AG08395 (cell line): ENCODE results near the gene PUS10.
"Not testable (repeated sequence)": the region's sequence is repeated elsewhere in the genome, so short reads cannot be mapped to it uniquely, and the experiment has no call there.

Source experiments
- DNase-seq: peaks from one replicate; pipeline ENCODE4 v3.0.0; 2012; ENCODE audit warnings: mixed read lengths, low spot score

PUS10 gene

DNA sequence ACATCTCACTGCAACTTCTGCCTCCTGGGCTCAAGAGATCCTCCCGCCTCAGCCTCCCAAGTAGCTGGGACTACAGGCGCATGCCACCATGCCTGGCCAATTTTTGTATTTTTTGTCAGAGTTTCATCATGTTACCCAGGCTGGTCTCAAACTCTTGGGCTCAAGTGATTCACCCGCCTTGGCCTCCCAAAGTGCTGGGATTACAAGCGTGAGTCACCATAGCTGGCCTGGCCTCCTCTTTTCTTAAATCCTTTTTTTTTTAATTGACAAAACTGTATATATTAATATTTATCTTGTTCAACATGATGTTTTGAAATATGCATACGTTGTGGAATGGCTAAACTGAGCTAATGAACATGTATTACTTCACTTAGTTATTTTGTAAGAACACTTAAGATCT is 86.0 kb downstream of the PUS10 start:
- not testable (repeated sequence) for DNase-seq

DNA sequence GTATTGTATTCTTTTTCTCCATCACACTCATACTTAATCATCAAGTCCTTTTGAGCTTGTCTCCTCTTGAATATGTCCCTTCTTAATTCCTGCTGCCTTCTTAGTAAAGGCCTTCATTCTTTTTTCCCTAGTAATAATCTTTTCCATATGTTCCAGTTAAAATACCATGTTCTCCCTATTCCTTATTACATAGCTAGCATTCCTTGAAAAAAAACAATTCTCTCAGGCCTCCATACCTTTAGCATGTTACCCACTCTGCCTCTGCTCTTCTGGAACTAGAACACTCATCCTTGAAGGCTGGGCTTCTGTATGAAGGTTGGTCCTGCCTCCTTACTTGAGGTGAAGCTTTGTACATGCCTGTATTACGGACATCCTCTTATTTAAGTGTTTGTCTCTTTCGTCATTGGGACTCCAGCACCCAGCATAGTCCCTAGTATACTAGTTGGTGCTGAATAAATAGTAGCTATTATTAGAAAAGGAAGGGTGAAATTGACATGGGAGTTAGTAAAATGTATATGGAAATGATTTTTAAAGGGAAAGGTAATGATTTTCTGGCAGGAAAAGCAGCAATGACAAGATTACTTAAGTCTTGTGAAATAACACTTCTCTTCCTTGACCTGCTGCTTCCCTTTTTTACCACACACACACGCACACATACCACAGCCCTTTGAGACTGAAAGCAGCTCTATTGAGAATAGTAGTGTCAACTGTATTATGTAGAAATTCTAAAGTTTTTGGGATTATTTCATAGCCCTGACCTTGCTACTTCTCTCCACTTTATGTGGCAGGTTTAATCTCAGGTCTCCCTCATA is 91.1 kb downstream of the PUS10 start:
- peak; percentile 24 for DNase-seq

DNA sequence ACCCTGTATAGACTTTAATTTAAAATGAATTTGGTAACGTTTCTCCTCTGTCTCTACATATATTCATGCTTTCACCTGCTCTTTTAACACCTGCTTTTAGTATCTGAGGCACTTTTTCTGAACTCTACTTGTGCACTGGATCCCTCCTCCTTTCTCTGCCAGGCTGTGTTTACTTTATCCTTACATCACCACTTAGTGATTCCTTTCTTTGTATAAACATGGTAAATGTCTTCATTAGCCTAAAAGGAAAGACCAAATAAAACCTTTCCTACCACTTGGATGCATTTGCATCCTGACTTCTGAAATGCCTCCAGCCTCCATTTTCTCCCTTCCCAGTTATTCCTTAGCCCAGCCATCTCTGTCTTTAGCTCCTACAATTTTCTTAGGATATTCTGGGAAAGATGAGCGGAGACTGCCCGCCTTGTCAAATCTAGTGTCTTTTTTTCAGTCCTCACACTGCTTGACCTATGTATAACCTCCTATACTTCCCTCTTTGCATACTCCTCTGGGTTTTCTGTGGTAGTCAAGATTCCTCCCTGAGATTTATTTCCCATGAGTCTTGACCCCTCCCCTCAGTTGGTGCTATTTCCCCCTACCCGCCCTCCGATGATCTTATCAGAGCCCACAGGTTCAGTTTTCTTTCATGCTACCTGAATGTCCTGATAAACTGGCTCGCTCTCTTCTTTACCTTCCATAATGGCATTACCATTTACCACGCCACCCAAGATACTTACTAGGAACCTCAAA is 91.9 kb downstream of the PUS10 start:
- no peak for DNase-seq

DNA sequence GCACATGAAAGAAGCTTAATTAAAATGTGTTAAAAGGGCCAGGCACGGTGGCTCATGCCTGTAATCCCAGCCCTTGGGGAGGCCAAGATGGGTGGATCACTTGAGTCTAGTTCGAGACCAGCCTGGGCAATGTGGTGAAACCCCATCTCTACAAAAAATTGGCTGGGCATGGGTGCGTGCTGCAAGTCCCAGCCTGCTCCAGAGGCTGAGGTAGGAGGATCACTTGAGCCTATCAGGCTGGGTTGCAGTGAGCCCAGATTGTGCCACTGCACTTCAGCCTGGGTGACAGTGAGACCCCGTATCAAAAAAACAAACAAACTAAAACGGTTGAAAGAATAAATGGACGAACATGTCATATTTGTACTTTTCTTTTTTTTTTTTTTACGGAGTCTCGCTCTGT is 110.7 kb downstream of the PUS10 start:
- DNase-seq = no peak

DNA sequence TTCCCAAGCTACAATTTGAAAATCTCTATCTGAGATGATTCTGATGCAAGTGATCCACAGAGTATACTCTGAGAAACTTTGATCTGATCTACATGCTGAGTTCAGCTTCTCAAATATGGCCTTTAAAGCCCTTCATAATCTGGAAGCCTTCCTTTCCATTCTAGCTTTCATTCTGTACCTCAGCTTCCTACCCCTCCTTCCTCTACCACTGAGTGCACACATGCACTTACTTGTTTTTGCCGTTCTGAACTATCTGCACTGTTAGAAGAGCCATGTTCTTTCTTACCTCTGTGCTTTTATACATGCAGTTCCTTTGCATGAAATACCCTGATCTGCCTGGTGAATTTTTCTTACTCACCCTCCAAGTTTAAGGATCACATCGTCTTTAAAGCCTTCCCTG is 111.7 kb downstream of the PUS10 start:
- DNase-seq = no peak

DNA sequence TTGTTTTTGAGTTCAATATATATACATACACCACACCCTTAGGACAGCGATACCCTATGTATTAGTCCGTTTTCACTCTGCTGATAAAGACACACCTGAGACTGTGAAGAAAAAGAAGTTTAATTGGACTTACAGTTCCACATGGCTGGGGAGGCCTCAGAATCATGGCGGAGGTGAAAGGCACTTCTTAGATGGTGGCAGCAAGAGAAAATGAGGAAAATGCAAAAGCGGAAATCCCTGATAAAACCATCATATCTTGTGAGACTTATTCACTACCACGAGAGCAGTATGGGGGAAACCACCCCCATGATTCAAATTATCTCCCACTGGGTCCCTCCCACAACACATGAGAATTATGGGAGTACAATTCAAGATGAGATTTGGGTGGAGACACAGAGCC is 112.2 kb downstream of the PUS10 start:
- DNase-seq = not testable (repeated sequence)

DNA sequence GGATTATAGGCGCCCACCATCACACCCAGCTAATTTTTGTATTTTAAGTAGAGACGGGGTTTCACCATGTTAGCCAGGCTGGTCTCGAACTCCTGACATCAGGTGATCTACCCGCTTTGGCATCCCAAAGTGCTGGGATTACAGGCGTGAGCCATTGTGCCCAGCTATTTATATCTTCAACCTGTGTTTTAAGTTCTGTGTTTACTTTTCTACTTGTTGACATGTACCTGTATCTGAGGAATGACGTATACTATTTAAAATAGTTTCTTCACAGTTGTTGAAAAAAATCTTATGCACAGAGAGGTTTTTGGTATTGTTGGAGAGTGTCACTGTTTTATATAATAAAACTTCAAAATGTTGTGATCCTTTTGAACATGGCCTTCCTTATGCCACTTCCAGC is 116.8 kb downstream of the PUS10 start:
- DNase-seq = not testable (repeated sequence)

DNA sequence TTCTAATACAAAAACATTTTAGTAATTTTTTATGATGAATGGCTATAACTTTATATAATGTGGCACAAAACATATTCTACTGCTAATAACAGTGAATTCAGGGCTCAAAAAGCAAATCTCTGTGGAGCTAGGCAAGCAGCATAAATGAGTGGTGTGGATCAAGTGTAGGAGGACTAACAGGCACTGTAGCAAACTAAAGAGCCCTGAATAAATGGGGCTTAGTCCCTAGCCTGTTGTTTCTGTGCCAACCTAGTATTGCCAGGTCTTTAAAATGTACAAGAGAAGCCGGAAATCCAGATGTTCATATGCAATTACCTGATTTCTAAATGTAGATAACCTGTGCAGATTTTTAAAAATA is 118.2 kb downstream of the PUS10 start:
- no peak for DNase-seq

DNA sequence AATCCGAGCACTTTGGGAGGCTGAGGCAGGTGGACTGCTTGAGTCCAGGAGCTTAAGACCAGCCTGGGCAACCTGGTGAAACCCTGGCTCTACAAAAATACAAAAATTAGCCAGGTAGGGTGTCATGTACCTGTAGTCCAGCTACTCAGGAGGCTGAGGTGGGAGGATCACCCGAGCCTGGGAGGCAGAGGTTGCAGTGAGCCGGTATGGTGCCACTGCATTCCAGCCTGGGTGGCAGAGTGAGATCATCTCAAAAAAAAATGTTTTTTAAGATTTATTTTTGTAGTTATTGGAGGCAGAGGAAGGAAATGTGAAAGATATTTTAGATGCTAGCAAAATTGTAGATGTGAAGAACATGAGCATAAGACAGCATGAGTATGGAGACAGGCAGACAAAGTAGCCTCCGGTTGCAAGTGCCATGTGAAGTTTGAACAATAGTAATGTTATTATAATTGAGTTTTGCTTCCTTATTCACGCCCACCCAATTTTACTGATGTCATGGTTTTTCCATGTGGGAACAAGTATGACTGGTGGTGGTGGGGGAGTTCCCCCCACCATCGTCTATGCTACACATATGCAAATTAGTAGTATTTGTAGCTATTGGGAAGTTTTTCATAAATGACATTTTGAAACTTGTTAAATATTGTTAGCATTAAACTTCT is 118.7 kb downstream of the PUS10 start:
- DNase-seq = no peak

DNA sequence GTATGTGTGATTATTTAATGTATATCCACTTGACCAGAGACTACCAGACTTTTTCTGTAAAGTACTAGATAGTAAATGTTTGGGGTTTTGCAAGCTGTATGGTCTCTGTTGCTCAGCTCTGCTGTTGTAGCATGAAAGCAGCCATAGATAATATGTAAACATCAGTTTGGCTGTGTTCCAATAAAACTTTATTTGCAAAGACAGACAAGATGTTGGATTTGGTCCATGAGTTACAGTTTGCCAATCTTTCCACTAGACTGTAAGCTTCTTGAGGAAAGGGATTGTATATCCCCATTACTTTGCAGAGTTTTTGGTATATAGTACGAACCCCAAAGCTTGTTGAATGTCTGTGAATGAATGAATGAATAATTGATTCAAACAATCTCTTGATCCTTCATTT is 119.5 kb downstream of the PUS10 start:
- DNase-seq = no peak
